Activated CD8-positive, alpha-beta T cell treated with anti-CD3 and anti-CD28 coated beads, Interleukin-2, amount 10 ng/mL, durations not matched to agents 7 days and 5 days (primary cell): ENCODE results near the gene ZNF148. TPM values are rescaled to one million over a fixed set of nuclear protein-coding genes. Genes with fewer than 3 reads are reported as not detected.
A peak's percentile ranks its signal among the peaks of the same experiment; 100 is the strongest.
"Not testable (repeated sequence)": the region's sequence is repeated elsewhere in the genome, so short reads cannot be mapped to it uniquely, and the experiment has no call there.

Experiments used
- ATAC-seq: fragments of 150-1000 bp; cut with Tn5 transposase; one replicate; pipeline ENCODE4 v1.10.0; 2021; ENCODE audit warnings: moderate library complexity
- CTCF ChIA-PET: fragments of 350-600 bp; sonication (Branson Sonifier 250); formaldehyde crosslinking; loops from one replicate; lab custom pipeline; 2021; ENCODE audit warnings: antibody characterized with exemption; lab: Charles Lee
- POLR2A ChIA-PET: fragments of 350-600 bp; sonication (Branson Sonifier 250); formaldehyde crosslinking; loops from one replicate; lab custom pipeline; 2021; ENCODE audit warnings: antibody characterized with exemption; lab: Charles Lee
- DNase-seq: peaks from one replicate; pipeline ENCODE4 v3.0.0-alpha.2; 2020
- H3K27ac Mint-ChIP-seq: one replicate; pipeline ENCODE4 v1.8.0; 2021; ENCODE audit warnings: mild to moderate bottlenecking, mixed read lengths
- H3K27me3 Mint-ChIP-seq: one replicate; pipeline ENCODE4 v1.8.0; 2021; ENCODE audit warnings: low read depth, mixed read lengths
- H3K36me3 Mint-ChIP-seq: one replicate; pipeline ENCODE4 v1.8.0; 2021; ENCODE audit warnings: low read depth, mixed read lengths
- H3K4me1 Mint-ChIP-seq: one replicate; pipeline ENCODE4 v1.8.0; 2021; ENCODE audit warnings: low read depth, mixed read lengths
- H3K4me3 Mint-ChIP-seq: one replicate; pipeline ENCODE4 v1.8.0; 2021; ENCODE audit warnings: mild to moderate bottlenecking, mixed read lengths
- H3K9me3 Mint-ChIP-seq: one replicate; pipeline ENCODE4 v1.8.0; 2022; ENCODE audit warnings: mixed read lengths; ENCODE audit not compliant: insufficient read depth
- total RNA-seq, 2 experiments: library from RNA; stranded (reverse); gene quantifications; one replicate each; pipeline ENCODE4 v1.2.3, GENCODE V29; 2021

ZNF148 gene, protein sequence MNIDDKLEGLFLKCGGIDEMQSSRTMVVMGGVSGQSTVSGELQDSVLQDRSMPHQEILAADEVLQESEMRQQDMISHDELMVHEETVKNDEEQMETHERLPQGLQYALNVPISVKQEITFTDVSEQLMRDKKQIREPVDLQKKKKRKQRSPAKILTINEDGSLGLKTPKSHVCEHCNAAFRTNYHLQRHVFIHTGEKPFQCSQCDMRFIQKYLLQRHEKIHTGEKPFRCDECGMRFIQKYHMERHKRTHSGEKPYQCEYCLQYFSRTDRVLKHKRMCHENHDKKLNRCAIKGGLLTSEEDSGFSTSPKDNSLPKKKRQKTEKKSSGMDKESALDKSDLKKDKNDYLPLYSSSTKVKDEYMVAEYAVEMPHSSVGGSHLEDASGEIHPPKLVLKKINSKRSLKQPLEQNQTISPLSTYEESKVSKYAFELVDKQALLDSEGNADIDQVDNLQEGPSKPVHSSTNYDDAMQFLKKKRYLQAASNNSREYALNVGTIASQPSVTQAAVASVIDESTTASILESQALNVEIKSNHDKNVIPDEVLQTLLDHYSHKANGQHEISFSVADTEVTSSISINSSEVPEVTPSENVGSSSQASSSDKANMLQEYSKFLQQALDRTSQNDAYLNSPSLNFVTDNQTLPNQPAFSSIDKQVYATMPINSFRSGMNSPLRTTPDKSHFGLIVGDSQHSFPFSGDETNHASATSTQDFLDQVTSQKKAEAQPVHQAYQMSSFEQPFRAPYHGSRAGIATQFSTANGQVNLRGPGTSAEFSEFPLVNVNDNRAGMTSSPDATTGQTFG
- 10 to 100 TPM; 39.1 to 39.6 TPM for total RNA-seq

DNA sequence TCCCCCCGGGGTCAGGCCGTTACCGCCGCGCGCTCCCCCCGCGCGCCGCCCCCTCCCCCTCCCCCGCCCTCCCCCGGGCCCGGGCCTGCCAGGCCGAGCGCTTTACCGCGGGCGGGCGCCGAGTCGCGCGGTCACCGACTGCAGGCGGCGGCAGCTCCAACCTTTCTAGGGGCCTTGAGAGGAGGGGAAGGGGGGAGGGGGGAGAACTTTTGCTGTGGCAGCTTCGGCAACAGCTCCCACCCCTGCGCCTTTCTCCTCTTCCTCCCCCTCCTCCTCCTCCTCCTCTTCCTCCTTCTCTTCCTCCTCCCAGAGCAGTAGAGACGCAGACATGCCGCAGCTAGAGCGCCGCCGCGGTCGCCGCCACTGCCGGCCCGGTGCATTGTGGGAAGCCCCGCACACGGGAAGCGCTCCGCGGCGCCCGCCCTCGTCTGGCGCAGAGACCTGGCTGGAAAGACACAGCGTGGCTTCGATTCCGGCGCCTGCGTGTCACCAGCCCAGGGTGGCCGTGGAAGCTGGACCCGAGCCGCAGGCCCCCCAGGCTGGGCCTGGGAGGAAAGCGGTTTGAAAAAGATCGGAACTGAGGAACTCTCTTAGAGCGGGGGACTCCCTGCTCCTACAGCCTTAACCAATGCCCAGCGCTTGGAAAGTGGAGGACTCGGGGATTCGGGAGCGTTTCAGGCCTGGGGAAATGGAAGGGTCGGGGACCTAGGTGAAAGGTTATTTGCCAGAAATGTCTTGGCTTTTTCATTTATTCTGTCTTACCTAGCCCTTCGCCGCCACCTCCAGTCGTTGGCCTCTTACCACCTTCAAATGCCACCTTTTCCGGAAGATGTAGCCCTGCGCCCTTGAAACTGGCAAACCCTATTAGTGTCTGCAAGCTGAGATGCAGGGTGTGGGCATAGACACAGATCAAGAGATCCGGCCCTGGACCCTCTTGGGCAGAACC is at the start of gene ZNF148:
ZNF148 (minus strand) TSS at position 330 of the 946 bp plus-strand sequence. CDS start 61,685 bp downstream, outside the sequence.
- H3K4me3 Mint-ChIP-seq, result peak within 1 kb of the TSS; percentile 97
- peak within 1 kb of the TSS; percentile 93 for H3K27ac Mint-ChIP-seq
- peaks cover 35% of the 10 kb centered on the region for H3K4me1 Mint-ChIP-seq
- ATAC-seq (peak; percentile 92), DNase-seq (peak; percentile 91)
- H3K9me3 Mint-ChIP-seq, result no peaks in the 10 kb centered on the region
- CTCF ChIA-PET, result interaction anchor here (1.5 kb wide), 1 partner anchor 321 kb away, joined by 3 read pairs; no protein-coding TSS in a partner anchor
- H3K27me3 Mint-ChIP-seq, result no peaks in the 10 kb centered on the region
- POLR2A ChIA-PET, result interaction anchor here (0.7 to 1.9 kb wide), 9 partner anchors 9 to 221 kb away, joined by 3 to 6 read pairs (median 4); no protein-coding TSS in a partner anchor
- H3K36me3 Mint-ChIP-seq, result peaks cover 25% of the 10 kb centered on the region

DNA sequence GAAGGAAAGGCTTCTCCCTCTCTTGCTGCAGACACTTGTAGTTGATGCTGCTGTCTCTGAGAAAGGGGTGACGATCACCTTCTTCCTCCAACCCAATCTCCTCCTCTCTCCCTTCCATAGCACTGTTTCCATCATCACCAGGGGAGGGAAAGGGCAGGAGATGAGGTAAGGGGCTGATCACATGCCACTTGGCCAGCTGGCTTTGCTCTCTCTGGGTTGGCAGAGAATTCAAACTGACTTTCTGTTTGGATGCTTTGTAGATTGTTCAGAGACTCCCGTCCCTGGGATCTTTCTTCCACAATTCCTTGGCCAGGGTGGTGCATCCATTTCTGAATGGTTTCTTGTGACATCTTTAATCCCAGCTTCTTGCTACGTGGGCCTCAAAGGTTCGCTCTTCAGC is 43.2 kb upstream of the ZNF148 start:
- DNase-seq, result no peak
- Mint-ChIP-seq H3K4me1 (no peaks in the 10 kb centered on the region), H3K4me3 (no peak overlapping the region), H3K9me3 (peaks cover 4% of the 10 kb centered on the region), H3K27ac (no peak overlapping the region), H3K36me3 (no peaks in the 10 kb centered on the region), H3K27me3 (peaks cover 3% of the 10 kb centered on the region)
- POLR2A ChIA-PET, result no interaction called here
- no peak for ATAC-seq
- CTCF ChIA-PET, result no interaction called here

DNA sequence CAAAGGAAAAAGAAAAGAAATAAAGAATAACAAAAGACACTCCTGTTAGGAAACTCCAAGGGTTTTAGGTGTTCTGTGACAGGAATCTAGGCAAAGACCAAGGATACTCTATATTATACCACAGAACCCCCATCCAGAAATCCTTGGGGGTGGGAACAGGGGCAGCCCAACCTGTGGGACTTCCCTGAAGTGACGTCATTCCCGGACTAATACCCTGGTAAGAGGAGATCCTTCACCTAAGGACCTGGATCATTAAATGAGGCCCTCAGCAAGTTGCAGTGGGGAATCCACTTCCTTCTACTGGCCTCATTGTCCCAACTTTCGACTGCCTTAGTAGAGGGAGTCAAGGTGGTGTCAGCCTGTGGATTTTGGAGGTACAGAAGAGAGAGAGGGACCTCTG is 41.1 kb upstream of the ZNF148 start:
- no peak for DNase-seq
- H3K36me3 Mint-ChIP-seq, result no peaks in the 10 kb centered on the region
- H3K27ac Mint-ChIP-seq, result no peak overlapping the region
- no peak for ATAC-seq
- ChIA-PET CTCF (no interaction called here), POLR2A (no interaction called here)
- no peaks in the 10 kb centered on the region for H3K4me1 Mint-ChIP-seq
- peaks cover 4% of the 10 kb centered on the region for H3K9me3 Mint-ChIP-seq
- peaks cover 13% of the 10 kb centered on the region for H3K27me3 Mint-ChIP-seq
- H3K4me3 Mint-ChIP-seq, result no peak overlapping the region

DNA sequence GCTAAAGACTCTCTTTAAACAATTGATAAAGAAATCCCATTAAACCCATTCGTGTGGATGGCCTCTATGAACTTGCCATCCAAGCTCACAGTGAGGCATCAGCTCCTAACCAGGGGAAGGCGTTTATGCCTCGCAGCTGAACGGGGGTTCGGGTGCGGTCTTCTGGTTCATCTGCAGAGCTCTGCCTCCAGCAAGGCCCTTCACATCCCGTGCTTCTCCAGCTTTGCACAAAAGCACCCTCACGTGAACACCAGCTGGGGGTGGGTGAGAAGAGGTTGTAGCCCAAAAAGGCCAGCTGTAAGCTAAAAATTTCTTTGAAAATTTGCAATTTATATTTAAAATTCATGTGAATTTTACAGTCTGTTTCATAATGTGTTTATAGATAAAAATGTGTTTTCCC is 39.5 kb upstream of the ZNF148 start:
- CTCF ChIA-PET, result interaction anchor here (1.7 kb wide), 1 partner anchor 24 kb away, joined by 4 read pairs; no protein-coding TSS in a partner anchor
- POLR2A ChIA-PET, result no interaction called here

DNA sequence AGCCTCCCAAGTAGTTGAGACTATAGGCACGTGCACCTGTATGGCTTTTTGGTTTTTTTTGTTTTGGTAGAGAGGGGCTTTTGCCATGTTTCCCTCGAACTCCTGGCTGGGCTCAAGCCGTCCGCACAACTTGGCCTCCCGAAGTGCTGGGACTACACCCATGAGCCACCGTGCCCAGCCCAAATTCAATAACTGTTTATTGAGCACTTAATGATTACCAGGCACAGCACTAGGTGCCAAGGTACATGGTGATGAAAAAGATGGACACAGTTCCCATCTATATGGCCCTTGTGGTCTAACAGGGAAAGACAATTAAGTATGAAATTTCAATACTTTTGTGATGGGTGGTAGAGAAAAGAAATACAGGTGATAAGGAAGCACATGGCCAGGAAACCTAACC is 35.8 kb upstream of the ZNF148 start:
- POLR2A ChIA-PET, result no interaction called here
- no peak for DNase-seq
- Mint-ChIP-seq H3K4me3 (no peak overlapping the region), H3K27me3 (peaks cover 33% of the 10 kb centered on the region), H3K9me3 (no peaks in the 10 kb centered on the region), H3K36me3 (no peaks in the 10 kb centered on the region), H3K27ac (no peak overlapping the region), H3K4me1 (peaks cover 3% of the 10 kb centered on the region)
- CTCF ChIA-PET, result no interaction called here
- no peak for ATAC-seq

More for the DNA sequence above, 39.5 kb upstream of the ZNF148 start:
- peaks cover 3% of the 10 kb centered on the region for H3K9me3 Mint-ChIP-seq
- no peak for ATAC-seq
- peaks cover 26% of the 10 kb centered on the region for H3K27me3 Mint-ChIP-seq
- no peaks in the 10 kb centered on the region for H3K4me1 Mint-ChIP-seq
- H3K27ac Mint-ChIP-seq, result no peak overlapping the region
- DNase-seq, result no peak
- H3K4me3 Mint-ChIP-seq, result no peak overlapping the region
- no peaks in the 10 kb centered on the region for H3K36me3 Mint-ChIP-seq

DNA sequence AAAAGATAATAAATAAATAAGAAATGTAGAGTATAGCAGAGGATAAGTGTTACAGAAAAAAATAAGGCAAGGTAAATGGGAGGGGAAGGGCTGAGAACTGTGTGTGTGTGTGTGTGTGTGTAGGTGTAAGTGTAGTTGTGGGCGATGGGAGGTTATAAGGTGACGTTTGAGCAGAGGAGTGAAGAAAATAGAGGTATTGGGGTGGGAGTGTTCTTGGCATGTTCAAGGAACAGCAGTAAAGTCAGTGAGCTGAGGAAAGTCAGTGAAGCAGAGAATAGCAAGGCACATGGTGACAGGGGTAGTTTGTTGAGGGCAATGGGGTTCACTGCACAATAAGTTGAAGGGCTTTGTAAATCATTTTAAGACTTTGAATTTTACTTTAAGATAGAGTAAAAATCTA is 30.9 kb upstream of the ZNF148 start:
- no peak for DNase-seq
- Mint-ChIP-seq H3K4me3 (no peak overlapping the region), H3K27ac (no peak overlapping the region), H3K4me1 (peaks cover 3% of the 10 kb centered on the region), H3K27me3 (peaks cover 22% of the 10 kb centered on the region), H3K9me3 (no peaks in the 10 kb centered on the region), H3K36me3 (no peaks in the 10 kb centered on the region)
- ChIA-PET CTCF (no interaction called here), POLR2A (no interaction called here)
- no peak for ATAC-seq

DNA sequence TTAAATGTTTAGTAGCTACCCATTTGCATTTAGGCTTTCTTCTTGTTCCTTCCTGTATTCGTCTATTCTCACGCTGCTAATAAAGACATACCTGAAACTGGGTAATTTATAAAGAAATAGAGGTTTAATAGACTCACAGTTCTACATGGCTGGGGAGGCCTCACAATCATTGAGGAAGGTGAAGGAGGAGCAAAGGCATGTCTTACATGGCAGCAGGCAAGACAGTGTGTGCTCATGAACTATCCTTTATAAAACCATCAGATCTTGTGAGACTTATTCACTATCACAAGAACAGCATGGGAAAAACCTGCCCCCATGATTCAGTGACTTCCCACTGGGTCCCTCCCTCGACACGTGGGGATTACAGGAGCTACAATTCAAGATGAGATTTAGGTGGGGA is 30.4 kb upstream of the ZNF148 start:
- DNase-seq, H3K4me3 Mint-ChIP-seq, POLR2A ChIA-PET, CTCF ChIA-PET, H3K4me1 Mint-ChIP-seq, H3K36me3 Mint-ChIP-seq, H3K9me3 Mint-ChIP-seq, ATAC-seq, H3K27ac Mint-ChIP-seq: not testable (repeated sequence)
- H3K27me3 Mint-ChIP-seq, result peaks cover 19% of the 10 kb centered on the region

DNA sequence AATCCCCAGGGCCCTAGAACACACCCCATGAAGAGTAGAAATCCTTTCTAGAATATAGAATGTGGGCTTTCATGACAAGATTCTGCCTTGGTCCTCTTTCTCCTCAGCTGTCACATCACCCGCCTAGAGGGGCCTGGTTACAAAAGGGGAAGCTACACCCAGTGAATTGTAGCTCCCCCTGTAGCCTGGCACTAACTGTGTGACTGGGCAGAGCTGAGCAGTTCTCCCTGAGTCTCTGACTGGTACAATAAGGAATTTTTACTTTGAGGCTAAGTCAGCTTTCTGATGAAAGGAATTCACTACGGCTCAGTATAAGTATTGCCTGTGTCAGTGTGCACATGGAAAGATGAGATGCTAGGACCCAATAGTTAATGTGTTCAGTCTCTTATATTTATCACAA is 28.7 kb upstream of the ZNF148 start:
- peaks cover 17% of the 10 kb centered on the region for H3K27me3 Mint-ChIP-seq
- ChIA-PET POLR2A (no interaction called here), CTCF (interaction anchor here (0.9 kb wide), 1 partner anchor 17 kb away, joined by 3 read pairs; no protein-coding TSS in a partner anchor)
- ATAC-seq (no peak), DNase-seq (no peak)
- no peak overlapping the region for H3K4me3 Mint-ChIP-seq
- no peak overlapping the region for H3K27ac Mint-ChIP-seq
- peaks cover 3% of the 10 kb centered on the region for H3K4me1 Mint-ChIP-seq
- no peaks in the 10 kb centered on the region for H3K36me3 Mint-ChIP-seq
- no peaks in the 10 kb centered on the region for H3K9me3 Mint-ChIP-seq

DNA sequence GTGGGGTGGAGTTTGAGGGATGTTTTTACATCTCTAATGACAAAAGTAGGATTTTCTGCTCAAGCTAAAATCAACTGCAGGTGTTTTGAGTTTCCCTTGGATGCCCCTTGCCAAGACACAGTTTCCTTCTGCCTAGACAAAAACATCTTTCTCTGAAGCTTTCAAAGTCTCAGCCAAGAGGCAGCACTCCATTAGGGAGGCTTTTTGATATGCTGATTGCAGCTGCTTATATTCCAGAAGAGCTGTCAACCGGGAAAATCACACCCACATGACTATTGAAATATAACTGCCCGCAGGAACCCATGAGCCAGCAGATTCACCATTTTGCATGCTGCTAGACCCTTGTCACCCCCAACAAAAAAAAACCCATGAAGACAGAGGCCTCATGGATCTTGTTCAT is 27.5 kb upstream of the ZNF148 start:
- POLR2A ChIA-PET, result no interaction called here
- CTCF ChIA-PET, result no interaction called here
- no peaks in the 10 kb centered on the region for H3K9me3 Mint-ChIP-seq

DNA sequence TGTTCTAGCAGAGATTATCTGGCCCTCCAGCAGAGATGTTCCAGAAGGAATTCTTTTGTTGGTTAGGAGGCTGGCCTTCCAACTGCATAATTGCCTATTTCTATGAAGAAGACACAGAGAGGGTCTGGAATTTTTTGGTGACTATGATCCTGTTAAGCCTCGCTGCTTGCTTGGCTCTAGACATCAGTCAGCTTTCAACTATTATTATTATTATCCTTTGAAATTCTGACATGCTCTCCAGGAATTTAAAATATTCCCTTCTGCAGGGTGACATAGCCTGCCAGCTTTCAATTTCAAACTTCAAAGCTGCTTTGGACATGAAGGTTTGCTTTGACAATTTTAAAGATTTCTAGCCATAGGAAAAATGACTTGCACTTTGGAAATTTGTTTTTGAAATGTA is 26.3 kb upstream of the ZNF148 start:
- Mint-ChIP-seq H3K4me3 (no peak overlapping the region), H3K27me3 (peaks cover 27% of the 10 kb centered on the region), H3K36me3 (no peaks in the 10 kb centered on the region), H3K27ac (no peak overlapping the region), H3K9me3 (no peaks in the 10 kb centered on the region), H3K4me1 (peaks cover 3% of the 10 kb centered on the region)
- ATAC-seq (no peak), DNase-seq (no peak)
- CTCF ChIA-PET, result interaction anchor here (1.5 kb wide), 1 partner anchor 184 kb away, joined by 3 read pairs; no protein-coding TSS in a partner anchor
- POLR2A ChIA-PET, result no interaction called here

More for the DNA sequence above, 27.5 kb upstream of the ZNF148 start:
- H3K4me1 Mint-ChIP-seq, result peaks cover 3% of the 10 kb centered on the region
- H3K36me3 Mint-ChIP-seq, result no peaks in the 10 kb centered on the region
- DNase-seq, result no peak
- H3K27ac Mint-ChIP-seq, result no peak overlapping the region
- no peak overlapping the region for H3K4me3 Mint-ChIP-seq
- no peak for ATAC-seq
- peaks cover 24% of the 10 kb centered on the region for H3K27me3 Mint-ChIP-seq

DNA sequence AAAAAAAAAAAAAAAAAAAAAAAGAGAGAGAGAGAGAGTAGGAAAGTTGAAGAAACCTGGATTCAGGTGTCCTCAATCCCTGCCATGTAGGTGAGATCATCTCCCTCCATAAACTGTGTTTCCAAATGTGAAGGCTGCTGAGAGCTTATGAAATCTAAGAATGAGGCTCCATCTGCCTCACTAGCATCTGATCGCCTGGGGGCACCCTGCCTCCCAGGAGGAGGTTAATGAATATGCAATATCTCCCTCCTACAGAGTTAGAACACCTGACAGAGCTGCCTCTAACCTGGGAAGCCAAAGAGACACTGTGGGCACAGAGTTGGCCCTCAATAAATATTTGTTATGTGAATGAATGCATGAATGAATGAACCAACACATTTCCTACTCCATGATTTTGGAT is 23.8 kb upstream of the ZNF148 start:
- H3K9me3 Mint-ChIP-seq, result no peaks in the 10 kb centered on the region
- H3K4me1 Mint-ChIP-seq, result no peaks in the 10 kb centered on the region
- H3K27me3 Mint-ChIP-seq, result peaks cover 31% of the 10 kb centered on the region
- H3K36me3 Mint-ChIP-seq, result no peaks in the 10 kb centered on the region
- CTCF ChIA-PET, result no interaction called here
- no peak overlapping the region for H3K27ac Mint-ChIP-seq
- POLR2A ChIA-PET, result no interaction called here
- ATAC-seq, result no peak
- DNase-seq, result no peak
- H3K4me3 Mint-ChIP-seq, result no peak overlapping the region
